ENCODE measurements around the gene SPATA3. TPM values are rescaled to one million over a fixed set of nuclear protein-coding genes. Genes with fewer than 3 reads are reported as not detected.

Gene SPATA3
- polyA plus RNA-seq, 1 donor (not counting 4 experiments of a cell fraction or from before 2014, with no cell fraction given) = not detected

DNA sequence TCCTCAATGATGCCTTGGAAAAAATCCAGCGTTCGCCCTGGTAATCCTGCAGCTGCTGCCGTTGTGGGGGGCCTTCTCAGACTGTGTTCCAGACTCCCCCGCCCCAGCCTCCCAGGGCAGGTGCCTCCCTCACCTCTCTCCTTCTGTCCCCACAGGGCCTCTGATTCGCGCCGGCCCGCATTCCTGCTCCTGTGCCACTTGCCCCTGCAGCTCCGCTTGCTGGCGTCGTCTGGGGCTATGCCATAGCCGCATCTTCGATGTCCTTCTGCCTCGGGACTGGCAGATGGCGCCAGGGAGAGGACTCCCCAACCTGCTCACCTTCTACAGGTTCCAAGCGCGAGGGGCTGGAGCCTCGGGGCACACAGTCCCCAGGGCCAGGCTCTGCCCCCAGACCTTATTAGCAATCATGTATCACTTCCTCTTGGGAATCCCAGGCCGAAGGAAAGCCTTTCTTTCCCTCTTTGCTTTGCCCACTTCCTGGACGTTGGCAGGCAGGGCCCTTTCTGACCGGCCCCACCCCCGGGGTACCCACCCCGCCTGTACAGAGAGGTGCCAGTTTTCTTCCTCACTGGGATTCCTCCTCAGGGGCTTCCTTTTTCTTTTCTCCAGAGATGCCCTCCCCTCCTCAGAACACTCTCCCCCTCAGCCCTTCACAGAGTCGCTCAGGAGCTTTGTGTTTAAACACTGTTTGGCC lies 4.4 kb downstream of the SPATA3 start:
- no peaks in the 10 kb centered on the region for H3K4me1 ChIP-seq (ENCODE audit: control insufficient read depth, extremely low read depth, insufficient read depth, low read length)
- no peaks in the 10 kb centered on the region for H3K9me1 ChIP-seq (ENCODE audit: control insufficient read depth, extremely low read depth, insufficient read depth, low read length)
- H3K4me3 ChIP-seq (ENCODE audit: control insufficient read depth in 2 of 3, extremely low read depth in 1 of 3, insufficient read depth in 2 of 3, low read depth in 1 of 3, low read length in 3 of 3) = no peak overlapping the region
- no peaks in the 10 kb centered on the region for H3K36me3 ChIP-seq (ENCODE audit: control insufficient read depth in 2 of 2, extremely low read depth in 1 of 2, insufficient read depth in 2 of 2, low read length in 2 of 2)
- no peaks in the 10 kb centered on the region for H4K20me1 ChIP-seq (ENCODE audit: control insufficient read depth, extremely low read depth, insufficient read depth, low read length)
- DNase-seq (ENCODE audit: low read depth, low spot score) (no peak), FAIRE-seq (no peak)
- TF ChIP-seq, protein P1, sequence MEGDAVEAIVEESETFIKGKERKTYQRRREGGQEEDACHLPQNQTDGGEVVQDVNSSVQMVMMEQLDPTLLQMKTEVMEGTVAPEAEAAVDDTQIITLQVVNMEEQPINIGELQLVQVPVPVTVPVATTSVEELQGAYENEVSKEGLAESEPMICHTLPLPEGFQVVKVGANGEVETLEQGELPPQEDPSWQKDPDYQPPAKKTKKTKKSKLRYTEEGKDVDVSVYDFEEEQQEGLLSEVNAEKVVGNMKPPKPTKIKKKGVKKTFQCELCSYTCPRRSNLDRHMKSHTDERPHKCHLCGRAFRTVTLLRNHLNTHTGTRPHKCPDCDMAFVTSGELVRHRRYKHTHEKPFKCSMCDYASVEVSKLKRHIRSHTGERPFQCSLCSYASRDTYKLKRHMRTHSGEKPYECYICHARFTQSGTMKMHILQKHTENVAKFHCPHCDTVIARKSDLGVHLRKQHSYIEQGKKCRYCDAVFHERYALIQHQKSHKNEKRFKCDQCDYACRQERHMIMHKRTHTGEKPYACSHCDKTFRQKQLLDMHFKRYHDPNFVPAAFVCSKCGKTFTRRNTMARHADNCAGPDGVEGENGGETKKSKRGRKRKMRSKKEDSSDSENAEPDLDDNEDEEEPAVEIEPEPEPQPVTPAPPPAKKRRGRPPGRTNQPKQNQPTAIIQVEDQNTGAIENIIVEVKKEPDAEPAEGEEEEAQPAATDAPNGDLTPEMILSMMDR (optimal IDR thresholded peaks at IDR 0.05 in 1 of 3, IDR thresholded peaks at IDR 0.05 in 1 of 3, conservative IDR thresholded peaks at IDR 0.05 in 1 of 3; ENCODE audit: extremely low read depth in 1 of 3, insufficient read depth in 2 of 3, low read length in 3 of 3) = no peak
- no peak for TF ChIP-seq EZH2 (IDR thresholded peaks at IDR 0.05; ENCODE audit: low read length)
- no peak overlapping the region for H3K27ac ChIP-seq (ENCODE audit: control insufficient read depth, insufficient read depth, low read length)
- H3K4me2 ChIP-seq (ENCODE audit: control insufficient read depth, extremely low read depth, insufficient read depth, low read depth, low read length) = no peak overlapping the region
- peaks cover 25% of the 10 kb centered on the region for H3K27me3 ChIP-seq (ENCODE audit: control insufficient read depth, extremely low read depth, insufficient read depth, low read length)
- dilution Hi-C loops (cut with MboI; ENCODE audit: extremely low pct_ligation_motif_present, low sequenced_read_pairs) = no loop called here
- no peaks in the 10 kb centered on the region for H3K79me2 ChIP-seq (ENCODE audit: control insufficient read depth, insufficient read depth, low read length)
- peaks cover under 1% of the 10 kb centered on the region for H3K9me3 ChIP-seq (ENCODE audit: control insufficient read depth, low read depth, low read length)
- no peak overlapping the region for H2AFZ ChIP-seq (ENCODE audit: control insufficient read depth, low read length)
- H3K9ac ChIP-seq (ENCODE audit: control insufficient read depth, extremely low read depth, insufficient read depth, low read length) = no peak overlapping the region

DNA sequence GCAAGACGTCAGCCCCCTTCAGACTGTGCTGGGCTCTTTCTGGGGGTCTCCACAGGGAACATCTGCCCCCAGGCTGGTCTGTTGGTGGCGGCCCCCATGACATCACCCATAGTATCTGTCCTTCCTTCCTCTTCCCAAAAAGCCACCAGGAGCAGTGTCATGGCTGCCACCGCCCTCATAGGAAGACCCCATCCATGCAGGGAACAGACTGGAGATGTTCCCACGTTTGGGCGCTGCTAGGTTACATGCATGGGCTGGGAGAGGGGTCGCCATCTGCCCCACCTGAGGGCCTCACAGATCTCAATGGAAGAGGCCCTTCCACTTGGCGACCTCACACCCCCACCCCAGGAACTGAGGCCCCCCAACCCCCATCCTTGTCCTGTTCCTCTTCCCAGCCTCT lies 5.1 kb downstream of the SPATA3 start:
- dilution Hi-C loops (cut with MboI; ENCODE audit: extremely low pct_ligation_motif_present, low sequenced_read_pairs) = no loop called here
- Histone ChIP-seq H3K4me1 (ENCODE audit: control insufficient read depth, extremely low read depth, insufficient read depth, low read length) (no peaks in the 10 kb centered on the region), H3K27ac (ENCODE audit: control insufficient read depth, insufficient read depth, low read length) (no peak overlapping the region), H4K20me1 (ENCODE audit: control insufficient read depth, extremely low read depth, insufficient read depth, low read length) (no peaks in the 10 kb centered on the region), H3K9ac (ENCODE audit: control insufficient read depth, extremely low read depth, insufficient read depth, low read length) (no peak overlapping the region), H3K36me3 (ENCODE audit: control insufficient read depth in 2 of 2, extremely low read depth in 1 of 2, insufficient read depth in 2 of 2, low read length in 2 of 2) (no peaks in the 10 kb centered on the region), H3K4me3 (ENCODE audit: control insufficient read depth in 2 of 3, extremely low read depth in 1 of 3, insufficient read depth in 2 of 3, low read depth in 1 of 3, low read length in 3 of 3) (no peak overlapping the region), H3K4me2 (ENCODE audit: control insufficient read depth, extremely low read depth, insufficient read depth, low read depth, low read length) (no peak overlapping the region), H3K9me3 (ENCODE audit: control insufficient read depth, low read depth, low read length) (peaks cover 2% of the 10 kb centered on the region), H3K79me2 (ENCODE audit: control insufficient read depth, insufficient read depth, low read length) (no peaks in the 10 kb centered on the region), H3K27me3 (ENCODE audit: control insufficient read depth, extremely low read depth, insufficient read depth, low read length) (peaks cover 25% of the 10 kb centered on the region), H2AFZ (ENCODE audit: control insufficient read depth, low read length) (no peak overlapping the region), H3K9me1 (ENCODE audit: control insufficient read depth, extremely low read depth, insufficient read depth, low read length) (no peaks in the 10 kb centered on the region)
- FAIRE-seq (no peak), DNase-seq (ENCODE audit: low read depth, low spot score) (no peak)
- no peak for TF ChIP-seq EZH2 (IDR thresholded peaks at IDR 0.05; ENCODE audit: low read length)

DNA sequence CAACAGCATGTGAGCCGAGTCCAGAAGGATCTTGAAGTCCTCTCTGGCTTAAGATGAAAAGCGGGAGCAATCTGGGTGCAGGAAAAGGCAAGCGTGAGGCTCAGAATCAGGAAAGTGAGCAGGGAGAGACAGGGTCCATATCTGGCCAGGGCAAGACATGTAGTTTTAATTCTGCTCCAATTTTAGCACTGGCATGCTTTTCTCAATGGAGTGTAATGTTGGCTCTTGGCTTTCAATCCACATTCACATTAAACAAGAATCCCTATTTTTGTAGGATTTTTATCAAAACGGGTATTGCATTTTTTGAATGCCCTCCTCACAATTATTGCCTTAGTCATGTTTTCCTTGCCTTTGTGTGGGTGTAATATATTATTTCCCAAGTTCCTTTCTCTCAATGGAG lies 6.0 kb downstream of the SPATA3 start:
- dilution Hi-C loops (cut with MboI; ENCODE audit: extremely low pct_ligation_motif_present, low sequenced_read_pairs) = no loop called here
- peaks cover 25% of the 10 kb centered on the region for H3K27me3 ChIP-seq (ENCODE audit: control insufficient read depth, extremely low read depth, insufficient read depth, low read length)
- no peak overlapping the region for H2AFZ ChIP-seq (ENCODE audit: control insufficient read depth, low read length)
- FAIRE-seq (no peak), DNase-seq (ENCODE audit: low read depth, low spot score) (no peak)
- H3K9ac ChIP-seq (ENCODE audit: control insufficient read depth, extremely low read depth, insufficient read depth, low read length) = no peak overlapping the region
- H3K9me1 ChIP-seq (ENCODE audit: control insufficient read depth, extremely low read depth, insufficient read depth, low read length) = no peaks in the 10 kb centered on the region
- no peaks in the 10 kb centered on the region for H4K20me1 ChIP-seq (ENCODE audit: control insufficient read depth, extremely low read depth, insufficient read depth, low read length)
- H3K27ac ChIP-seq (ENCODE audit: control insufficient read depth, insufficient read depth, low read length) = no peak overlapping the region
- H3K4me2 ChIP-seq (ENCODE audit: control insufficient read depth, extremely low read depth, insufficient read depth, low read depth, low read length) = no peak overlapping the region
- H3K36me3 ChIP-seq (ENCODE audit: control insufficient read depth in 2 of 2, extremely low read depth in 1 of 2, insufficient read depth in 2 of 2, low read length in 2 of 2) = no peaks in the 10 kb centered on the region
- no peaks in the 10 kb centered on the region for H3K4me1 ChIP-seq (ENCODE audit: control insufficient read depth, extremely low read depth, insufficient read depth, low read length)
- H3K4me3 ChIP-seq (ENCODE audit: control insufficient read depth in 2 of 3, extremely low read depth in 1 of 3, insufficient read depth in 2 of 3, low read depth in 1 of 3, low read length in 3 of 3) = no peak overlapping the region
- H3K79me2 ChIP-seq (ENCODE audit: control insufficient read depth, insufficient read depth, low read length) = no peaks in the 10 kb centered on the region
- TF ChIP-seq, protein P1 (optimal IDR thresholded peaks at IDR 0.05 in 1 of 3, IDR thresholded peaks at IDR 0.05 in 1 of 3, conservative IDR thresholded peaks at IDR 0.05 in 1 of 3; ENCODE audit: extremely low read depth in 1 of 3, insufficient read depth in 2 of 3, low read length in 3 of 3) = no peak
- TF ChIP-seq EZH2 (IDR thresholded peaks at IDR 0.05; ENCODE audit: low read length) = no peak
- H3K9me3 ChIP-seq (ENCODE audit: control insufficient read depth, low read depth, low read length) = peaks cover 2% of the 10 kb centered on the region

Measured in keratinocyte (primary cell).